Fibroblast of gingiva (primary cell): ENCODE data around the gene ATL3.
"Not testable (repeated sequence)": the region's sequence is repeated elsewhere in the genome, so short reads cannot be mapped to it uniquely, and the experiment has no call there.

ENCODE experiments used
- DNase-seq: peaks from one replicate; pipeline ENCODE4 v3.0.0-alpha.2; 2011; ENCODE audit warnings: low read depth

ATL3 gene

DNA sequence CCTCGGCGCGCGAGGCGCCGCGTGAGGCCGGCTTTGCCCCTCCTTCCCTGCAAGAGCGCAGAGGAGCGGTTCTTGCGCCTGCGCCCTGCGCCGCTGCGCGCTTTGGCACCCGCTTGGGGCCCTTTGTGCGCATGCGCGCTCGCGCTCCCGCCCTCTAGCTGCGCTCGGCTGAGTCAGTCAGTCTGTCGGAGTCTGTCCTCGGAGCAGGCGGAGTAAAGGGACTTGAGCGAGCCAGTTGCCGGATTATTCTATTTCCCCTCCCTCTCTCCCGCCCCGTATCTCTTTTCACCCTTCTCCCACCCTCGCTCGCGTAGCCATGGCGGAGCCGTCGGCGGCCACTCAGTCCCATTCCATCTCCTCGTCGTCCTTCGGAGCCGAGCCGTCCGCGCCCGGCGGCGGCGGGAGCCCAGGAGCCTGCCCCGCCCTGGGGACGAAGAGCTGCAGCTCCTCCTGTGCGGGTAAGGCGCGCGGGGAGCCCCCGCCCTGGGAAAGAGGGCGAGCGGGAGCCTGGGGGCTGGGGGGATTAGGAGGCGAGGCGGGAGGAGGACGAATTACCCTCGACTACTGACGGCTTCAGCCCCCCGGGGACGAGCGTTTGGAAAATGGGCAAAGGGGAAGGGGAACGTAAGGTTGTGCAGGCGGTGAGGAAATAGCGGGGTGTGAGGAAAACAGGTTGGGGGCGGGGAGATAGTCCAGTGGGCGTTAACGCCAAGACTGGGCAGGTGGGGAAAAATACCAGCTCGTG lies 10.3 kb upstream of the ATL3 start, which contains the start of gene RTN3:
TSS of gene RTN3 (plus strand) at position 180 of the 745 bp plus-strand sequence. CDS start at position 317, 137 bp downstream.
- peak; percentile 97 for DNase-seq

DNA sequence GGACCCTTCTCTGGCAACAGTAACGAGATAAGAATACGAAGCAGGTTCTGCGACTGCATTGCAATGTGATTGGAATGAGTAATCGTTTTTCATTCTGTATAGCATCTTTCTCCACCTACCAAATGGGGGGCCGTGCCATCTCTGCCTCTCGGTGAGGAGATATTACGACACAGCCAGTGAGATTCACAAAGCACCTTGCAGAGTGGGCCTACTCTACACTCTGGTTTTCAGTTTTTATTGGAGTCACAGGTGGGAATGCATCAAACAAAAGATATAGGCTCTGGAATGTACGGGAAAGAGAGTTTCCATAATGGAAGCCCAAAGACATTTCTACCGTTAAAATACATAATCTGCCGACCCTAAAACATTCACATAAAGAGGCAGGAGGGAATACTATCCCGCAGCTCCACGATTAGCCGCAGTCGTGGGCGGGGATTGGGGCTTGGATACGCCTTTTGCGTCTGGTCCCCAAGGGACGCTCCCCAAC lies 9.7 kb upstream of the ATL3 start:
- no peak for DNase-seq

DNA sequence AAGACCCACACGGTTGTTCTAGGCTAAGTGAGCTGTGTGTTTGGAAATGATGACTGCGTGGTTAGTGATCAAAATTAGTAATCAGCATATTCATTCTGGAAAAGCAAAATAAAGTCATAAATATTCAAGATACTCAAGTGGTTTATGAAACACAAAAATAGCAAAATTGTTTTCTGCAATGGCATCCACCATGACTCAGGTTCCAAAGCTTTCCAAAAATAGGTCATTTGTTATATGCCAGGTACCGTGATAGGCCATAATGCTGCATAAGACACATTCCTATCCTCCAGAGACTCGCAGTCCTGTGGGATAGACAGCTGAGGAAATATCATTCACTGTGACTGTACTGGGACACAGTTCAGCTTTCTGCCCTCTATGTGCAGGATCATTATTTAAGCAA lies 2.4 kb upstream of the ATL3 start:
- peak; percentile 57 for DNase-seq

DNA sequence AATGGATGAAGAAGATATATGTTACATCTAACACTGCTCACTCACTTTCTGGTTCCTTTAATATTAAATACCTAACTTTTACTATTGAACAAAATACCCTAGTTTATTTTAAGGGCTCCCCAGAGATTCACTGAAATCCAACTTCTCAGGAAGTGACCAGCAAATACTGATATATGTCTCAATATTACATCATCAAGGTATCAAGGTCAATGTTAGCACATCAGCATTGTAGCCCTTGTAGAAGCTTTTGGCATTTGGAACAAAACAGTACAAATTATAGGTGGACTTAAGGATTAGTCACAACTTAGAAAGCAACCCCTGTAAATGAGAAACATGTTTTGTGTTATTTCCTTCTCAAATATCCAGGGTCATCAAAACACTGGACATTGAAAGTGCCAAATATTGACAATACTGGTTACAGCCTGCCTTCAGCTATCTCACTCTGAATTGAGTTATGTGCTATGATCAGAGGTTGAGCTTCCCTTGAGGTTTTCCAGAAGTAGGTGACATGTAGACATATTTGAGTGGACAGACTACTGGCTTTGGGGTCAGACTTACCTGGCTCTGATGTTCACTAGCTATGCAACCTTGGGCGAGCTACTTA lies 1.9 kb upstream of the ATL3 start:
- no peak for DNase-seq

DNA sequence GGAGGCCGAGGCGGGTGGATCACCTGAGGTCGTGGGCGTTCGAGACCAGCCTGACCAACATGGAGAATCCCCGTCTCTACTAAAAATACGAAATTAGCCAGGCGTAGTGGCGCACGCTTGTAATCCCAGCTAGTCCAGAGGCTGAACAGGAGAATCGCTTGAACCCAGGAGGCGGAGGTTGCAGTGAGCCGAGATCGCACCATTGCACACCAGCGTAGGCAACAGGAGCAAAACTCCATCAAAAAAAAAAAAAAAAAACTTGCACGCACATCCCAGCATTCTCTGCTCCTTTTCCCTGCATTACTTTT lies 934 bp upstream of the ATL3 start:
- DNase-seq: no peak

DNA sequence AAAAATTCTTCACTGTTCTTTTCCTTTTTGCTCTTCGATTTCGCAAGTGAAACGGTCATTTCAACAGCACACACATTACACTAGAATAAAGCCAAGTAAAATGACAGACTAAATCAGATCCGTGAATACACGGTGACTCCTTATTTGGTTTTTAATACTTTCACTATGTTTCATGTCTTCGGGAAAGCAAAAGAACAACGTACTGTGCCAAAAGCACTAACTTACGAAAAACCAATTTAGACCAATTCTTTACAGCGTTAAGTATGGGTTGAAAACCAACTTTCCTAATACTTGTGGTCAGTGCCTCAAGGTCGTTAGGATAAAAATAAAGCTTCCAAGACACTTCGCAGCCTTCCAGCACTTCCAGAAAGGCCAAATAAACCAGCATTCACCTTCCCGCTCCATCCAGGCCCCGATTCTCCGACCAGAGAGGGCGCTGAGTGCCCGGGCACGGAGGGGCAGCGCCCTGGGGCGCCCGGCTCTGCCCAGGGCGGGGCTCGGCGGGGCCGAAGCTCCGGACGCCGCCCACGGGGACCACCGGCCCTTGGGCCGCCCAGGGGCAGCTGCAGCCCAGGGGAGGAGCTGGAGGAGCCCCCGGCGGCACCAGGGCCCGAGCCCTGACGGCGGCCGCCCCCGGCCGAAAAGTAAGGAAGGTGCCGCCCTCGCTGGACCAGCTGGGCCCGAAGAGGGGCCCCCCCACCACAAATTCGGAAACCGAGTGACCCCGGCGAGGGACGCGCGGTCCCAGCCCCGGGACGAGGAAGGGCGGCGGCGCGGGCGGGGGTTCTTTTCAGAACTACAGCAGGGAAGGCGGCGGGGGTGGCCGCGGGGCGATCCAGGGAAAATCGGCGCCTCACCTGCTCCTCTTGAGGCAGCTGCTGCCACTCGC lies 499 bp downstream of the ATL3 start:
- peak; percentile 69 for DNase-seq

DNA sequence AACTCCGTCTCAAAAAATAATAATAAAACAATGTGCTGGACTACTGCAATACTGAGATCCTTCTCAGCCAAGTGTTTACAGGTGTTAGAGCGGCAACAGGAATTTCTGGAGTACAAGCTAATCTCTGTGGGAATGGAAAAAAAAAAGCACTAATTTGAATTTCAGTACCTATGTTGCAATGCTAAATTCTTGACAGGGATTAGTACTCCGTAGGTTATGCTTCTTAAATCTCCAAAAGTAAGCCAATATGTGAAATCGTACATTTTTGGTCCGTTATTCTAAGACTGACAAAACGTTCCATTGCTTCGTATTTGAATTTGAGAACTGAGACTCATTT lies 1.1 kb downstream of the ATL3 start:
- no peak for DNase-seq

DNA sequence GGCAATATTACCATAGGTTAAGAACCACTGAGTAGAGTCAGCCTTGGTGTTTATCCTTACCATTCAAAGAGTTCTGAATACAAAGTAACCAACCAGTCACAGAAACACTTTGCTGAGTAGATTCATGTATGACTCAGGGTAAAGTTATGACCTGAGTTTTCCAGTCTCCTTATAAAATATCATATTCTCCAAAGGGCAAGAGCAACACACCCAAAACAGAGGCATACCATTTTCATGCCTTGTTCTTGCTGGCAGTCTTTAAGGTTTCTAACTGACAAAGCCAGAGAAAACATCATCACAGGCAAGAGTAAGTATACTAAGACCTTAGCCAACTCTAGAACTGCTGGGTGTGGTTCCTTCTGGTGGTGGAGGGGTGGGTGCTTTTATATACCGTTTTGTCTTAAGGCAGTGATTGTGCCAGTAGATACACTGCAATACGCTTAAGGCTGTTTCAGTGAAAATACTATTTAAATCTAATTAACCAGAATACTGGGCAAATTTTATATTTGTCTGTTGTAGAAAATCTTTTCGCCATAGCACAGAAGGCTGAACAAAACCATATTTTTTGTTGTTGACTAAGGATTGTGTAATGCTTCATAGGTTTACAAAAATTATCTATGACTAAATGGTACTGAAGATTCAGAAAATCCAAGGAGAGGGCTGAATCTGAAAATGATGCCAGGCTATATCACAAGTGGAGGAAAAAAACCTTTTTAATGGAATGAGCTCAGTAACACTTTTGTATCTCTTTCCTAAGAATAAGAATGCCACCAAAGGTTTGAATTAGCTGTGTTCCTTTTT lies 3.0 kb downstream of the ATL3 start:
- peak; percentile 91 for DNase-seq

DNA sequence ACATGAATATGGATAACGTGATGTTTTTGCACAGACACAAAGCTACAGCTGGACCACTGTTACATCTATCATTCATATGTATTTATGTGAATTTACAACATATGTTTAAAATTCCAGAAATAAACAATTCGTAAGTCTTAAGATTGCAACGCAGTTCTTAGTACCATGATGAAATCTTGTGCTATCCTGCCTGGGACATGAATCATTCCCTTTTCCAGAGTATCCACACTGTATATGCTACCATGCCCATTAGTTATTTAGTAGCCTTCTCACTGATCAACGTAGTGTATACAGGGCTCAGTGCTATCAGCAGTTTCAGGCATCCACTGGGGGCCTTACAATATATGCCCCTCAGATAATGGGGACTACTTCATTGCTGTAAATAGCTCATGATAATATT lies 4.3 kb downstream of the ATL3 start:
- peak; percentile 80 for DNase-seq

DNA sequence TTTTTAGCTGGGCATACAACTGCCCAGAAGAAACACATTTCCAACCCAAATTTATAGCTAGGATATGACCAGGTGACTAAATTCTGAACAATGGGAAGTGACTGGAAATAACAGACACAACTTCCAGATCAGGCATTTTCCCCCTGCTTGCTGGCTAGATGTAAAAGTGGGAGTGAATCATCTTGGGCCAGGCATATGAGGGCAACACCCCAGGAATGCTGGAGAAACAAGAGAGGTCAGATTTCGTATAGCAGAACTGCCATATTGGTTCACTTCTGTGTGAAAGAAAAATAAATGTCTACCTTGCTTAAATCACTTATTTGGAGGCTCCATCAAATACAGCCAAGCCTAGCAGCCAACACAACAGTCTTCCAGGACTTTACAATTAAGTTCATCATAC lies 7.4 kb downstream of the ATL3 start:
- DNase-seq: peak; percentile 47

DNA sequence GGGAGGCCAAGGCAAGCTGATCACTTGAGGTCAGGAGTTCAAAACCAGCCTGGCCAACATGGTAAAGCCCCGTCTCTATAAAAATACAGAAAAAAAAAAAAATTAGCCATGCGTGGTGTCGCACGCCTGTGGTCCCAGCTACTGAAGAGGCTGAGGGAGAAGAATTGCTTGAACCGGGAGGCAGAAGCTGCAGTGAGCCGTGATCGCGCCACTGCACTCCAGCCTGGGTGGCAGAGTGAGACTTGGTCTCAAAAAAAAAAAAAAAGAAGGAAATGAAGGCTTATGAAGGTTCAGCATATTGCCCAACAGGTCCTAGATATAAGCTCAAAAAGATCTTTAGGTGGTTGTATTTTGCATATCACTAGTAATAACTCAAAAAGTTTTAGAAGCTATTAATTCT lies 10.2 kb downstream of the ATL3 start:
- DNase-seq: no peak

DNA sequence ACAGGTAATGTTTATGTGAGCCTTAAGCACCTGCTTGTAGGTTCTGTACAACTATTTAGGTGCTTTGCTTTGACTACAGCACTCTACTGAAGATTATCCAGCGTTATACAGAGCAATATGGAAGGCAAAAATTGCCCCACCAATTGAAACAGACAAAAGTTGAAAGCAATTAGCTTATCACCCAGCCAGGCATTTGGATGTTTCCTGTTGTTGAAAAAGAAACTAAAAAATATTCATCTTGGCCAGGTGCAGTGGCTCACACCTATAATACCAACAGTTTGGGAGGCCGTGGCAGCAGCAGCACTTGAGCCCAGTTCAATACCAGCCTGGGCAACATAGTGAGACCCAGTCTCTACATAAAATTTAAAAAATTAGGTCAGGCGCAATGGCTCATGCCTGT lies 18.5 kb downstream of the ATL3 start:
- no peak for DNase-seq

DNA sequence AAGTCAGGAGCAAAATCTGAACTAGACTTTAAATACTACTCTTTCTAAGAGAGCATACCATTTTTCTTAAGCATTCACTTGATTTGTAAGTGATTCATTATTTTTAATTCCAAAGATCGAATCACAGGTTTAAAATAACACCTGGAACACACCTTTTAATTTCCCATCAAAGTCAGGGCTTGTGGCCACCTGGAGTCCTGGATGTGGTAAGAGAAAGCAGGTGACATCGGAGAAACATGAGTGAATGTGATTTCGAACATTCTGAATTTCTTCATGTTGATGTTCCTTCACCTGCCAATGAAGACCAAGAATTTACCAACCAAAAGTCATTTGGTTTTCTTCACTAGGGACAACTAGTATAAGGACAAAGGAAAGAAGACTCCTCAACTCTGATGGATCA lies 28.0 kb downstream of the ATL3 start:
- no peak for DNase-seq

DNA sequence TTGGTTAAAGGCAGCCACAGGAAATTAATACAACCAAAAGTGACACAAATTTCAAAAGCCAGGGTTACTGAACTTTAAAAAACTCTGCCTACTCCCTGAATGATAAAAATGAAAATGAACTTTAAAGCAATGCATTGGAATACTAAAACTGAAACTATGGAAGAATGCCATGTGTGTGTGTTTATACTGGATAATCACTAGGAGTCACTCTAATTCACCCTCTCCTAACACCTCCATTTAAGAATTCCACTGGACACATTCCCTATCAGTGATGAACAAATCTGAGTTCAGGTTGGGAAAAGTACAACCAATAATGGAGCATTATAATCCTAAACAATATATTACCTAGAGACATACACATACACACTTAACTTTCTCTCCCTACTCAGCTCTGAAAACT lies 29.4 kb downstream of the ATL3 start:
- peak; percentile 16 for DNase-seq

DNA sequence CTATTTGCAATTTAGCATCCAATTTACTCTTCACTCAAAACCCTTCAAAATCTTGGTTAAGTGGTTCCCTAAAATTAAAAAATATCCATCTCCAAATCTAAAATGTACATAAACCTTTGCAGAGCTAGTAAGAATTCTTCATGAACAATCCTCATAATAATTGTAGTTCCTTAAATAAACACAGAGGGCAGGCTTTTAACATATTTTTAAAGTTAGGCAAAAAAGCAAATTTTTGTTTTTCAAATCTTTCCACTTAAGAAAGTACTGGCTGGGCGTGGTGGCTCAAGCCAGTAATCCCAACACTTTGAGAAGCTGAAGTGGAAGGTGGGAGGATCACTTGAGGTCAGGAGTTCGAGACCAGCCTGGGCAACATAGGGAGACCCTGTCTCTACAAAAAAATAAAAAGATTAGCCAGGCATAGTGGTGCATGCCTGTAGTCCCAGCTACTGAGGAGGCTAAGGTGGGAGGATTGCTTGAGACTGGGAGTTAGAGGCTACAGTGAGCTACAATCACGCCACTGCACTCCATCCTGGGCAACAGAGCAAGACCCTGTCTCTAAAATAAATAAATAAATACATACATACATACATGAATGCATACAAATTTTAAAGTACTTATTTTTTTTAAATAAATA lies 31.9 kb downstream of the ATL3 start:
- DNase-seq: peak; percentile 44

DNA sequence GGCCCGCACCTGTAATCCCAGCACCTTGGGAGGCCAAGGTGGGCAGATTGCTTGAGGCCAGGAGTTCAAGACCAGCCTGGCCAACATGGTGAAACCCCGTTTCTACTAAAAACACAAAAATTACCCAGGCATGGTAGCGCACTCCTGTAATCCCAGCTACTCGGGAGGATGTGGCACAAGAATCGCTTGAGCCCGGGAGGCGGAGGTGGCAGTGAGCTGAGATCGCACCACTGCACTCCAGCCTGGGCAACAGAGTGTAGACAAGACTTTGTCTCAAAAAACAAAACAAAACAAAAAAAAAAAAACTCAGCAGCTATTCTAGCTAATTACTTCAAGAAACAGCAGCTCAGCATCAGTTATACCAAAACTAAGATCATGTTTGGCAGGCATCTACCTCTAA lies 32.7 kb downstream of the ATL3 start:
- DNase-seq: not testable (repeated sequence)

DNA sequence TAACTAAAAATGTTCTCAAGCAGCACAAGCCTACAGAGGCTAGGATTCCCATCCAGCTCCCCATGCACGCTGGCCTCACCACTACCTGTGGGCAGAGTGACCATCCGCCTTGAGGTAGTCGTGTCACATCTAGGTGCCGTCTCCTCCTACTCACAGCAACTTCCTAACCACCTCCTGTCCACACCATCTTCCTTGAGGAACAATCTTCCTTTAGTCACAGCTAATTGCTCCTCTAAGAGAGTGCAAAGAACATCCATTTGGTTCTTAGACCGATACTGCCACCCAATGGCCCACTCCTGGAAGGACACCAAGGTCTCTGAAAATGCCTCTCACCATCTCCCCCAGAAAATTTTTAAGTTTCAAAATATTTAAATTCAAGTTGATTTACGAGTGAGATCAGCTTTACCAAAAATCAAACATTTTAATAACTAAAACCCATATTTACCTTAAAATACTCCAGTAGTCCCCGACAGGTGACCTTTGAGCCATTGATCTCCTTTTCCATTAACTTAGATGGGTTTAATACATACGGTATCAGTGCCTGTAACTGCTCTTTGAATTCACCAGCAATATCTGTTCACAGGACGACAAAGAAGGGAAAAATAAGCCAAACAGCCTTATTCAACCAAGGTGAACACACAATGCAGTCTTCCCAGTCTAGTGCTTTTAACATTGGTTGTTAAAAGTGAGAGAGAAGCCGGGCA lies 35.3 kb downstream of the ATL3 start:
- DNase-seq: peak; percentile 37

DNA sequence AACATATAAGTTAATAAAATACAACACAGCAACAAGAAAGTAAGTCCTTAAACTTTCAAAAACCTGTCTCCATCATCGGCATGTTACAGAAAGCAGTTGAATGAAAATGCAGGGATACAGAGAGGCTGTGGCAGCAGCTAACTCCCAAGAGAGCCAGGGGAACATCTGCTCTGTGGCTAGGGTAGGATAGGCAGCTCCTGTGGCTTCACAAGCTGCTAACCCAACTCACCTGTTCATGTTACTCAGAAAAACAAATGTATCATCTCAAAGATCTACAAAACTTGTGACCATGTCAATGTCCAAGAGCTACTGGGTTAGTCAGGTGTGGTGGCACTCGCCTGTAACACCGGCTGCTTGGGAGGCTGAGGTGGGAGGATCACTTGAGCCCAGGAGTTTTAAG lies 41.8 kb downstream of the ATL3 start:
- no peak for DNase-seq

DNA sequence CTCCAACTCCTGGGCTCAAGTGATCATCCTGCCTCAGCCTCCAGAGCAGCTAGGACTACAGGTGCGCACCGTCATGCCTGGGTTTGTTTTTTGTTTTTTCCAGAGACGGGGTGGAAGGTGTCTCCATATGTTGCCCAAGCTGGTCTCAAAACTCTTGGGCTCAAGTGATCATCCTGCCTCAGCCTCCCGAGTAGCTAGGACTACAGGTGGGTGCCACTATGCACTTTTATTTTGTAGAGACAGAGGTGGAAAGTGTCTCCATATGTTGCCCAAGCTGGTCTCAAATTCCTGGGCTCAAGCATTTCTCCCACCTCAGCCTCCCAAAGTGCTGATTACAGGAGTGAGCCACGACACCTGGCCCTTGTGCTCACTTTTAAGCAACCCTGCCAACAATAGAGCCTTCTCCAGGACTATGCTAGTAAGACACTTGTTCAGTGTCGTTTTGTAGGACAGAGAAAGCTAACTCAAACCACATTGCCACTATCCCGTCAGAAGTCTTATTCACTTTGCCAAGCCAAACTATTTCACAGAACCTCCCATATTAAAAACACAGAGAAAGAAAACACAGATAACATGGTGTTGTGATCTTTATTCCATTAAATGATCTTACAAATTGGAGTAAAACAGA lies 47.5 kb downstream of the ATL3 start:
- DNase-seq: peak; percentile 25

DNA sequence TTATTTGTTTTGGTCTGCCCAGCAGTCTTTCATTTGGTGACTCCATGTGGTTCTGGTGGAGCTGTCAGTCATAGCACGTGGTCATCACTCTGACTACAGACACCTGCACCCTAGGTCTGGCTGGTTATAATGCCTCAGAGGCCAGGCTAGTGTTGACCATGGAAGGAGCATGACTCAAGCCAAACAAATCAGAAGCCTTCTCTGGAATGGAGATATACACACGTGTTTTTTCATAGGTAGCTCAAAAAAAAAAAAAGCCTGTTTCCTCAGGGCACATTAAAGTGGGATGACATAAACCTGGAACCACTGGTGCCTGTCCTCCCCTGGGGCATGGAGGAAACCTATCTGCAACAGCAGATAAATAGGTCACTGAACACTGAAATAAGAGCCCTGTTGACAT lies 48.9 kb downstream of the ATL3 start:
- DNase-seq: no peak

DNA sequence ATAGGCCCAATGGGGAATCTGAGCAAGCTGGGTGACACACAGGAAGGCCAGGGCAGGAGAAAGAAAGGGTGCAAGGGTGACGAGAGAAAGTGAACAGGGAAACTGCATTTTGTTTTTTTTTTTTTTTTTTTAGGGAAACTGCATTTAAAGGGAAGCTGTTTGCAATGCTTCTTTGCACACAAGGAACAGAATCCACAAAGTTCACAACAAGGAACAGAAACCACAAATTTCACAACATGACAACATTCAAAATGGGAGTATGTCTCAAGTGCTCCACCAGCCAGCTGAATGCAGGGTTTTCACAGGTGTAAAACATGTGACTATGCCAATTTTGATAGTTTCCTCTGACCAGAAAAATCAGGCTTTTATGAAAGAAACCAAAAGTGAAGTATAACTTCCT lies 50.1 kb downstream of the ATL3 start:
- DNase-seq: no peak
